HepG2 (cell line): ENCODE measurements around the gene WDR35.

ENCODE experiments used
- HCFC1 ChIP-seq: fragments of 150-350 bp; IDR thresholded peaks from 2 replicates; pipeline ENCODE4 v1.6.1; 2014; ENCODE audit warnings: low read depth, low read length
- NR2F6 ChIP-seq, 2 experiments: IDR thresholded peaks; 2 replicates each; pipeline ENCODE4 v1.6.1; 2016; ENCODE audit warnings: antibody characterized with exemption in 1 of 2, mild to moderate bottlenecking in 1 of 2
- SUZ12 ChIP-seq: fragments of 150-350 bp; IDR thresholded peaks from 2 replicates; pipeline ENCODE4 v1.6.1; 2014; ENCODE audit warnings: low read depth, low read length
- TCF7L2 ChIP-seq: IDR thresholded peaks from 2 replicates; pipeline ENCODE4 v1.6.1; 2011; ENCODE audit warnings: mild to moderate bottlenecking, low read depth, low read length, moderate library complexity
- YY1 ChIP-seq: IDR thresholded peaks from 2 replicates; pipeline ENCODE4 v1.6.1; 2011; ENCODE audit warnings: low read length, low read depth, moderate library complexity, mild to moderate bottlenecking; ENCODE audit not compliant: insufficient read depth, insufficient replicate concordance
- ZFP36 ChIP-seq: fragments of 150-350 bp; IDR thresholded peaks from 2 replicates; pipeline ENCODE4 v1.6.1; 2018; ENCODE audit warnings: borderline replicate concordance, low read length, low read depth; ENCODE audit not compliant: partially characterized antibody
- ZFX ChIP-seq: sonication (generic); formaldehyde crosslinking; IDR thresholded peaks from 2 replicates; pipeline ENCODE4 v1.4.0; 2020; ENCODE audit warnings: mild to moderate bottlenecking, low read depth, missing genetic modification reagents, moderate library complexity
- ZNF143 ChIP-seq: sonication (generic); formaldehyde crosslinking; IDR thresholded peaks from 2 replicates; pipeline ENCODE4 v1.4.0; 2020; ENCODE audit warnings: missing genetic modification reagents
- ZNF570 ChIP-seq: sonication (generic); formaldehyde crosslinking; IDR thresholded peaks from 2 replicates; pipeline ENCODE4 v1.4.0; 2020; ENCODE audit warnings: mild to moderate bottlenecking, missing genetic modification reagents, borderline replicate concordance
- TF ChIP-seq, protein P1 (sequence below): sonication (generic); formaldehyde crosslinking; IDR thresholded peaks from 2 replicates; pipeline ENCODE4 v1.4.0; 2020; ENCODE audit warnings: missing genetic modification reagents, borderline replicate concordance
- TF ChIP-seq, protein P2 (sequence below): sonication (generic); formaldehyde crosslinking; IDR thresholded peaks from 2 replicates; pipeline ENCODE4 v1.4.0; 2020; ENCODE audit warnings: missing genetic modification reagents, mild to moderate bottlenecking, borderline replicate concordance
- TF ChIP-seq, protein P3 (sequence below): sonication (generic); formaldehyde crosslinking; IDR thresholded peaks from 2 replicates; pipeline ENCODE4 v1.5.0; 2020; ENCODE audit warnings: mild to moderate bottlenecking, missing genetic modification reagents, moderate library complexity
- TF ChIP-seq, protein P4 (sequence below): IDR thresholded peaks from 2 replicates; pipeline ENCODE4 v1.6.1; 2012; ENCODE audit warnings: inconsistent platforms
- TF ChIP-seq, protein P5 (sequence below): sonication (generic); formaldehyde crosslinking; IDR thresholded peaks from 2 replicates; pipeline ENCODE4 v1.9.0; 2021; ENCODE audit warnings: missing genetic modification reagents, mild to moderate bottlenecking, borderline replicate concordance

DNA sequence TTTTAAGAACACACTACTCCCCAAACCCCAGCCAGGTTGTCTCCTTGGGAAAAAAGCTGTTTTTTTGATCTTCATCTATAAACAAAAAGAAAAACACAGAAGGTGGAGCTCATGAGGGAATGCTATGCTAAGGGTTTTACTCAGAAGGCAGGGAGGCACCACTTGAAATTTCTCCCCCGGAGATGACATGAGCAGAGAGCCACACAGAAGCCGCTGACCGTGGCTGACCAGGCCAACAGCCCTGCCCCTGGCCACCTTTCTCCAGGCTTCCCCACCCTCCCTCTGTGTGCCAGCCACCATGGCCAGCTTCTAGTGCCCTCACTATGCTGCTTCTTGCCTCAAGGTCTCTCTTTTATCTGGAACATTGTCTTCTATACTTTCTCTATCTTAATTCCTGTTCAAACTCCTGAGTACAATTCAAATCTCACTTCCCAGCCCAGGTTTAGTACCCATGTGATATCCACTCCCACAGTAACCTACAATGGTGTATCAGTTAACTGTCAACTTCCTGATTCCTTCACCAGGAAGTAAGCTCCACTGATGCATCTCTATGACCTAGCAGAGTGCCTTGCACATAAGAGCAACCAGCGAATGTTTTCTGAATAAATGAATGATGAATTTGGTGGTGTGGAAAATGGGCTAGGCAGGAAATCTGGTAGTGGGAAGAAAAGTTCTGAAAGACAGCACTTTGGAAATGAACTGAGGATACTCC is 46.2 kb upstream of the WDR35 start:
- TF ChIP-seq SUZ12 (no peak), ZFX (CRISPR knock-in tag) (no peak), ZNF570 (no peak), TCF7L2 (no peak), ZNF143 (CRISPR knock-in tag) (no peak), YY1 (no peak), NR2F6 (IDR thresholded peaks at IDR 0.05) (no peak), NR2F6 (CRISPR knock-in tag; IDR thresholded peaks at IDR 0.05) (no peak), HCFC1 (no peak), ZFP36 (no peak)
- TF ChIP-seq, protein P1, sequence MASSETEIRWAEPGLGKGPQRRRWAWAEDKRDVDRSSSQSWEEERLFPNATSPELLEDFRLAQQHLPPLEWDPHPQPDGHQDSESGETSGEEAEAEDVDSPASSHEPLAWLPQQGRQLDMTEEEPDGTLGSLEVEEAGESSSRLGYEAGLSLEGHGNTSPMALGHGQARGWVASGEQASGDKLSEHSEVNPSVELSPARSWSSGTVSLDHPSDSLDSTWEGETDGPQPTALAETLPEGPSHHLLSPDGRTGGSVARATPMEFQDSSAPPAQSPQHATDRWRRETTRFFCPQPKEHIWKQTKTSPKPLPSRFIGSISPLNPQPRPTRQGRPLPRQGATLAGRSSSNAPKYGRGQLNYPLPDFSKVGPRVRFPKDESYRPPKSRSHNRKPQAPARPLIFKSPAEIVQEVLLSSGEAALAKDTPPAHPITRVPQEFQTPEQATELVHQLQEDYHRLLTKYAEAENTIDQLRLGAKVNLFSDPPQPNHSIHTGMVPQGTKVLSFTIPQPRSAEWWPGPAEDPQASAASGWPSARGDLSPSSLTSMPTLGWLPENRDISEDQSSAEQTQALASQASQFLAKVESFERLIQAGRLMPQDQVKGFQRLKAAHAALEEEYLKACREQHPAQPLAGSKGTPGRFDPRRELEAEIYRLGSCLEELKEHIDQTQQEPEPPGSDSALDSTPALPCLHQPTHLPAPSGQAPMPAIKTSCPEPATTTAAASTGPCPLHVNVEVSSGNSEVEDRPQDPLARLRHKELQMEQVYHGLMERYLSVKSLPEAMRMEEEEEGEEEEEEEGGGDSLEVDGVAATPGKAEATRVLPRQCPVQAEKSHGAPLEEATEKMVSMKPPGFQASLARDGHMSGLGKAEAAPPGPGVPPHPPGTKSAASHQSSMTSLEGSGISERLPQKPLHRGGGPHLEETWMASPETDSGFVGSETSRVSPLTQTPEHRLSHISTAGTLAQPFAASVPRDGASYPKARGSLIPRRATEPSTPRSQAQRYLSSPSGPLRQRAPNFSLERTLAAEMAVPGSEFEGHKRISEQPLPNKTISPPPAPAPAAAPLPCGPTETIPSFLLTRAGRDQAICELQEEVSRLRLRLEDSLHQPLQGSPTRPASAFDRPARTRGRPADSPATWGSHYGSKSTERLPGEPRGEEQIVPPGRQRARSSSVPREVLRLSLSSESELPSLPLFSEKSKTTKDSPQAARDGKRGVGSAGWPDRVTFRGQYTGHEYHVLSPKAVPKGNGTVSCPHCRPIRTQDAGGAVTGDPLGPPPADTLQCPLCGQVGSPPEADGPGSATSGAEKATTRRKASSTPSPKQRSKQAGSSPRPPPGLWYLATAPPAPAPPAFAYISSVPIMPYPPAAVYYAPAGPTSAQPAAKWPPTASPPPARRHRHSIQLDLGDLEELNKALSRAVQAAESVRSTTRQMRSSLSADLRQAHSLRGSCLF, result no peak
- TF ChIP-seq, protein P2, sequence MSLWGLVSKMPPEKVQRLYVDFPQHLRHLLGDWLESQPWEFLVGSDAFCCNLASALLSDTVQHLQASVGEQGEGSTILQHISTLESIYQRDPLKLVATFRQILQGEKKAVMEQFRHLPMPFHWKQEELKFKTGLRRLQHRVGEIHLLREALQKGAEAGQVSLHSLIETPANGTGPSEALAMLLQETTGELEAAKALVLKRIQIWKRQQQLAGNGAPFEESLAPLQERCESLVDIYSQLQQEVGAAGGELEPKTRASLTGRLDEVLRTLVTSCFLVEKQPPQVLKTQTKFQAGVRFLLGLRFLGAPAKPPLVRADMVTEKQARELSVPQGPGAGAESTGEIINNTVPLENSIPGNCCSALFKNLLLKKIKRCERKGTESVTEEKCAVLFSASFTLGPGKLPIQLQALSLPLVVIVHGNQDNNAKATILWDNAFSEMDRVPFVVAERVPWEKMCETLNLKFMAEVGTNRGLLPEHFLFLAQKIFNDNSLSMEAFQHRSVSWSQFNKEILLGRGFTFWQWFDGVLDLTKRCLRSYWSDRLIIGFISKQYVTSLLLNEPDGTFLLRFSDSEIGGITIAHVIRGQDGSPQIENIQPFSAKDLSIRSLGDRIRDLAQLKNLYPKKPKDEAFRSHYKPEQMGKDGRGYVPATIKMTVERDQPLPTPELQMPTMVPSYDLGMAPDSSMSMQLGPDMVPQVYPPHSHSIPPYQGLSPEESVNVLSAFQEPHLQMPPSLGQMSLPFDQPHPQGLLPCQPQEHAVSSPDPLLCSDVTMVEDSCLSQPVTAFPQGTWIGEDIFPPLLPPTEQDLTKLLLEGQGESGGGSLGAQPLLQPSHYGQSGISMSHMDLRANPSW (CRISPR knock-in tag), result no peak
- TF ChIP-seq, protein P3, sequence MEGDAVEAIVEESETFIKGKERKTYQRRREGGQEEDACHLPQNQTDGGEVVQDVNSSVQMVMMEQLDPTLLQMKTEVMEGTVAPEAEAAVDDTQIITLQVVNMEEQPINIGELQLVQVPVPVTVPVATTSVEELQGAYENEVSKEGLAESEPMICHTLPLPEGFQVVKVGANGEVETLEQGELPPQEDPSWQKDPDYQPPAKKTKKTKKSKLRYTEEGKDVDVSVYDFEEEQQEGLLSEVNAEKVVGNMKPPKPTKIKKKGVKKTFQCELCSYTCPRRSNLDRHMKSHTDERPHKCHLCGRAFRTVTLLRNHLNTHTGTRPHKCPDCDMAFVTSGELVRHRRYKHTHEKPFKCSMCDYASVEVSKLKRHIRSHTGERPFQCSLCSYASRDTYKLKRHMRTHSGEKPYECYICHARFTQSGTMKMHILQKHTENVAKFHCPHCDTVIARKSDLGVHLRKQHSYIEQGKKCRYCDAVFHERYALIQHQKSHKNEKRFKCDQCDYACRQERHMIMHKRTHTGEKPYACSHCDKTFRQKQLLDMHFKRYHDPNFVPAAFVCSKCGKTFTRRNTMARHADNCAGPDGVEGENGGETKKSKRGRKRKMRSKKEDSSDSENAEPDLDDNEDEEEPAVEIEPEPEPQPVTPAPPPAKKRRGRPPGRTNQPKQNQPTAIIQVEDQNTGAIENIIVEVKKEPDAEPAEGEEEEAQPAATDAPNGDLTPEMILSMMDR (CRISPR knock-in tag), result no peak
- TF ChIP-seq, protein P4, sequence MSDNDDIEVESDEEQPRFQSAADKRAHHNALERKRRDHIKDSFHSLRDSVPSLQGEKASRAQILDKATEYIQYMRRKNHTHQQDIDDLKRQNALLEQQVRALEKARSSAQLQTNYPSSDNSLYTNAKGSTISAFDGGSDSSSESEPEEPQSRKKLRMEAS, result no peak
- TF ChIP-seq, protein P5, sequence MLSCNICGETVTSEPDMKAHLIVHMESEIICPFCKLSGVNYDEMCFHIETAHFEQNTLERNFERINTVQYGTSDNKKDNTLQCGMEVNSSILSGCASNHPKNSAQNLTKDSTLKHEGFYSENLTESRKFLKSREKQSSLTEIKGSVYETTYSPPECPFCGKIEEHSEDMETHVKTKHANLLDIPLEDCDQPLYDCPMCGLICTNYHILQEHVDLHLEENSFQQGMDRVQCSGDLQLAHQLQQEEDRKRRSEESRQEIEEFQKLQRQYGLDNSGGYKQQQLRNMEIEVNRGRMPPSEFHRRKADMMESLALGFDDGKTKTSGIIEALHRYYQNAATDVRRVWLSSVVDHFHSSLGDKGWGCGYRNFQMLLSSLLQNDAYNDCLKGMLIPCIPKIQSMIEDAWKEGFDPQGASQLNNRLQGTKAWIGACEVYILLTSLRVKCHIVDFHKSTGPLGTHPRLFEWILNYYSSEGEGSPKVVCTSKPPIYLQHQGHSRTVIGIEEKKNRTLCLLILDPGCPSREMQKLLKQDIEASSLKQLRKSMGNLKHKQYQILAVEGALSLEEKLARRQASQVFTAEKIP (CRISPR knock-in tag), result no peak
